Neutrophil (primary cell): Measurements from ENCODE around the gene PERM1.

Source experiments
- H3K27ac ChIP-seq: fragments of 200-600 bp; sonication (generic); 2 replicates; pipeline ENCODE4 v1.5.1; 2016; ENCODE audit warnings: mild to moderate bottlenecking, moderate library complexity
- H3K27me3 ChIP-seq: fragments of 200-600 bp; sonication (generic); 2 replicates; pipeline ENCODE4 v1.6.0; 2016; ENCODE audit warnings: mild to moderate bottlenecking
- H3K36me3 ChIP-seq: fragments of 200-600 bp; sonication (generic); 2 replicates; pipeline ENCODE4 v1.5.1; 2017
- H3K4me1 ChIP-seq, 2 experiments: fragments of 200-600 bp in 1 of 2; sonication (generic) in 1 of 2; 1 replicate in 1 of 2; 2 replicates in 1 of 2; pipeline versions ENCODE4 v1.5.1 to v1.6.1; 2013 to 2016; ENCODE audit warnings: low read depth in 1 of 2, low read length in 1 of 2, mild to moderate bottlenecking in 1 of 2, moderate library complexity in 1 of 2; ENCODE audit not compliant: control insufficient read depth in 1 of 2, insufficient read depth in 1 of 2
- H3K4me3 ChIP-seq, 2 experiments: fragments of 200-600 bp in 1 of 2; sonication (generic) in 1 of 2; 1 replicate in 1 of 2; 2 replicates in 1 of 2; pipeline ENCODE4 v1.5.1; 2013 to 2016; ENCODE audit warnings: low read depth in 1 of 2, low read length in 1 of 2, mild to moderate bottlenecking in 1 of 2, moderate library complexity in 1 of 2
- H3K9me3 ChIP-seq: fragments of 200-600 bp; sonication (generic); 2 replicates; pipeline ENCODE4 v1.5.1; 2016
- CTCF ChIP-seq: fragments of 200-600 bp; sonication (generic); IDR thresholded peaks from 2 replicates; pipeline ENCODE4 v1.5.1; 2016; ENCODE audit warnings: antibody characterized with exemption

PERM1 gene

GRCh38 chr1:934991-935750 is 46.7 kb downstream of the PERM1 start:
- Histone ChIP-seq H3K36me3 (no peaks in the 10 kb centered on the region), H3K27me3 (peaks cover 87% of the 10 kb centered on the region), H3K27ac (no peak overlapping the region), H3K4me3 (no peak overlapping the region), H3K4me1 (peaks cover 0 to 3% of the 10 kb centered on the region in 2 experiments), H3K9me3 (no peaks in the 10 kb centered on the region)
- TF ChIP-seq CTCF: no peak

GRCh38 chr1:933603-933940 is 48.3 kb downstream of the PERM1 start:
- H3K27me3 ChIP-seq: peaks cover 87% of the 10 kb centered on the region
- no peaks in the 10 kb centered on the region for H3K4me1 ChIP-seq
- TF ChIP-seq CTCF: no peak
- no peak overlapping the region for H3K27ac ChIP-seq
- no peak overlapping the region for H3K4me3 ChIP-seq
- H3K36me3 ChIP-seq: no peaks in the 10 kb centered on the region
- H3K9me3 ChIP-seq: no peaks in the 10 kb centered on the region

- Histone ChIP-seq H3K9me3 (no peaks in the 10 kb centered on the region), H3K4me1 (no peaks in the 10 kb centered on the region), H3K36me3 (no peaks in the 10 kb centered on the region), H3K4me3 (no peak overlapping the region), H3K27ac (no peak overlapping the region), H3K27me3 (peaks cover 86% of the 10 kb centered on the region)
- no peak for TF ChIP-seq CTCF
These were observed 48.9 kb downstream of the PERM1 start for GRCh38 chr1:932776-933602.

GRCh38 chr1:932173-932510 is 49.8 kb downstream of the PERM1 start:
- peaks cover 86% of the 10 kb centered on the region for H3K27me3 ChIP-seq
- no peak overlapping the region for H3K4me3 ChIP-seq
- no peak overlapping the region for H3K27ac ChIP-seq
- H3K36me3 ChIP-seq: no peaks in the 10 kb centered on the region
- TF ChIP-seq CTCF: no peak
- H3K4me1 ChIP-seq: no peaks in the 10 kb centered on the region
- H3K9me3 ChIP-seq: no peaks in the 10 kb centered on the region

- H3K27ac ChIP-seq: no peak overlapping the region
- no peaks in the 10 kb centered on the region for H3K9me3 ChIP-seq
- H3K36me3 ChIP-seq: no peaks in the 10 kb centered on the region
- TF ChIP-seq CTCF: no peak
- H3K4me1 ChIP-seq: no peaks in the 10 kb centered on the region
- H3K27me3 ChIP-seq: peaks cover 86% of the 10 kb centered on the region
- H3K4me3 ChIP-seq: no peak overlapping the region
These were observed 50.3 kb downstream of the PERM1 start for GRCh38 chr1:931380-932172.
